Measurements from ENCODE around the gene ZNF423.

- no peak for TF ChIP-seq POLR2A (IDR thresholded peaks at IDR 0.05; ENCODE audit: insufficient read depth in 1 of 2, low read depth in 2 of 2, low read length in 2 of 2)
- no peak for TF ChIP-seq IRX3 (CRISPR knock-in tag; IDR thresholded peaks at IDR 0.05; ENCODE audit: borderline replicate concordance, low read depth)
- no peak for TF ChIP-seq ELK4 (CRISPR knock-in tag; IDR thresholded peaks at IDR 0.05; ENCODE audit: borderline replicate concordance)
- TF ChIP-seq ARNT2 (CRISPR knock-in tag; IDR thresholded peaks at IDR 0.05; ENCODE audit: low read depth) = no peak
- TF ChIP-seq SNAPC4 (CRISPR knock-in tag; IDR thresholded peaks at IDR 0.05) = no peak
- no peak for TF ChIP-seq TAF1 (CRISPR knock-in tag; IDR thresholded peaks at IDR 0.05)
- no peak for TF ChIP-seq EP300 (IDR thresholded peaks at IDR 0.05; ENCODE audit: low read depth in 2 of 2, low read length in 2 of 2)
- no peak for TF ChIP-seq EP300 (CRISPR knock-in tag; IDR thresholded peaks at IDR 0.05; ENCODE audit: borderline replicate concordance)
Measured at GRCh38 chr16:49822649-49823370, 33.1 kb downstream of the ZNF423 start.

All from HepG2 (cell line).